ENCODE measurements around the gene CLASP1.

CLASP1 gene

GRCh38 chr2:121368836-121369235 is 280.4 kb downstream of the CLASP1 start:
- peaks cover 1 to 4% of the 10 kb centered on the region in 2 donors for H3K4me1 Mint-ChIP-seq (ENCODE audit: low read depth in 2 of 2)
- H3K27ac Mint-ChIP-seq: peak overlapping the region in 1 of 2 donors; percentile 61
- H3K27me3 Mint-ChIP-seq: no peaks in the 10 kb centered on the region
- DNase-seq (no peak), ATAC-seq (replicated peaks) (no peak)
- H3K4me3 Mint-ChIP-seq: no peak overlapping the region
- peaks cover 38% of the 10 kb centered on the region for H3K36me3 Mint-ChIP-seq (ENCODE audit: insufficient read depth)
- no peaks in the 10 kb centered on the region for H3K9me3 Mint-ChIP-seq

GRCh38 chr2:121368155-121368554 is 281.1 kb downstream of the CLASP1 start:
- H3K27ac Mint-ChIP-seq: peak overlapping the region in 1 of 2 donors; percentile 61
- no peaks in the 10 kb centered on the region for H3K9me3 Mint-ChIP-seq
- ATAC-seq (replicated peaks) (no peak), DNase-seq (no peak)
- no peak overlapping the region for H3K4me3 Mint-ChIP-seq
- H3K36me3 Mint-ChIP-seq (ENCODE audit: insufficient read depth): peaks cover 34% of the 10 kb centered on the region
- H3K27me3 Mint-ChIP-seq: no peaks in the 10 kb centered on the region
- peaks cover 1 to 4% of the 10 kb centered on the region in 2 donors for H3K4me1 Mint-ChIP-seq (ENCODE audit: low read depth in 2 of 2)

GRCh38 chr2:121367246-121367900 is 281.9 kb downstream of the CLASP1 start:
- peaks cover 42% of the 10 kb centered on the region for H3K36me3 Mint-ChIP-seq (ENCODE audit: insufficient read depth)
- H3K27ac Mint-ChIP-seq: no peak overlapping the region
- DNase-seq (no peak), ATAC-seq (replicated peaks) (no peak)
- no peak overlapping the region for H3K4me3 Mint-ChIP-seq
- peaks cover 0 to 4% of the 10 kb centered on the region in 2 donors for H3K4me1 Mint-ChIP-seq (ENCODE audit: low read depth in 2 of 2)
- H3K9me3 Mint-ChIP-seq: no peaks in the 10 kb centered on the region
- H3K27me3 Mint-ChIP-seq: no peaks in the 10 kb centered on the region

- ATAC-seq (replicated peaks) (no peak), DNase-seq (no peak)
- no peaks in the 10 kb centered on the region for H3K9me3 Mint-ChIP-seq
- no peaks in the 10 kb centered on the region for H3K27me3 Mint-ChIP-seq
- peak overlapping the region in 1 of 2 donors; percentile 27 for H3K27ac Mint-ChIP-seq
- H3K4me3 Mint-ChIP-seq: no peak overlapping the region
- peaks cover 1 to 4% of the 10 kb centered on the region in 2 donors for H3K4me1 Mint-ChIP-seq (ENCODE audit: low read depth in 2 of 2)
- H3K36me3 Mint-ChIP-seq (ENCODE audit: insufficient read depth): peaks cover 55% of the 10 kb centered on the region
These were observed 283.2 kb downstream of the CLASP1 start for GRCh38 chr2:121366040-121366439.

- Mint-ChIP-seq H3K27ac (no peak overlapping the region), H3K9me3 (no peaks in the 10 kb centered on the region), H3K27me3 (no peaks in the 10 kb centered on the region), H3K4me1 (ENCODE audit: low read depth in 2 of 2) (peaks cover 1 to 4% of the 10 kb centered on the region in 2 donors), H3K36me3 (ENCODE audit: insufficient read depth) (peaks cover 59% of the 10 kb centered on the region), H3K4me3 (no peak overlapping the region)
- ATAC-seq (replicated peaks) (no peak), DNase-seq (no peak)
These were observed 284.2 kb downstream of the CLASP1 start for GRCh38 chr2:121365061-121365460.

GRCh38 chr2:121363632-121364420 is 285.4 kb downstream of the CLASP1 start:
- ATAC-seq (replicated peaks): no peak
- peaks cover 1 to 4% of the 10 kb centered on the region in 2 donors for H3K4me1 Mint-ChIP-seq (ENCODE audit: low read depth in 2 of 2)
- H3K4me3 Mint-ChIP-seq: no peak overlapping the region
- H3K9me3 Mint-ChIP-seq: no peaks in the 10 kb centered on the region
- H3K27me3 Mint-ChIP-seq: no peaks in the 10 kb centered on the region
- H3K27ac Mint-ChIP-seq: peak overlapping the region in 1 of 2 donors; percentile 9
- DNase-seq: no peak
- peaks cover 65% of the 10 kb centered on the region for H3K36me3 Mint-ChIP-seq (ENCODE audit: insufficient read depth)

- ATAC-seq (replicated peaks) (no peak), DNase-seq (no peak)
- Mint-ChIP-seq H3K36me3 (ENCODE audit: insufficient read depth) (peaks cover 68% of the 10 kb centered on the region), H3K4me3 (no peak overlapping the region), H3K4me1 (ENCODE audit: low read depth in 2 of 2) (peaks cover 1 to 4% of the 10 kb centered on the region in 2 donors), H3K27ac (no peak overlapping the region), H3K9me3 (no peaks in the 10 kb centered on the region), H3K27me3 (no peaks in the 10 kb centered on the region)
These were observed 286.5 kb downstream of the CLASP1 start for GRCh38 chr2:121362774-121363173.

GRCh38 chr2:121362226-121362625 is 287.0 kb downstream of the CLASP1 start:
- Mint-ChIP-seq H3K27ac (peak overlapping the region; percentile 0 to 5), H3K4me3 (no peak overlapping the region), H3K36me3 (ENCODE audit: insufficient read depth) (peaks cover 66% of the 10 kb centered on the region), H3K27me3 (no peaks in the 10 kb centered on the region), H3K4me1 (ENCODE audit: low read depth in 2 of 2) (peaks cover 1 to 4% of the 10 kb centered on the region in 2 donors), H3K9me3 (no peaks in the 10 kb centered on the region)
- ATAC-seq (replicated peaks) (no peak), DNase-seq (no peak)

- no peak for ATAC-seq (replicated peaks)
- Mint-ChIP-seq H3K4me3 (no peak overlapping the region), H3K4me1 (ENCODE audit: low read depth in 2 of 2) (peaks cover 1 to 4% of the 10 kb centered on the region in 2 donors), H3K9me3 (no peaks in the 10 kb centered on the region), H3K27me3 (no peaks in the 10 kb centered on the region), H3K36me3 (ENCODE audit: insufficient read depth) (peaks cover 61% of the 10 kb centered on the region), H3K27ac (no peak overlapping the region)
- no peak for DNase-seq
These were observed 288.5 kb downstream of the CLASP1 start for GRCh38 chr2:121360566-121361300.

GRCh38 chr2:121359716-121360565 is 289.3 kb downstream of the CLASP1 start:
- Mint-ChIP-seq H3K4me3 (no peak overlapping the region), H3K27me3 (no peaks in the 10 kb centered on the region), H3K36me3 (ENCODE audit: insufficient read depth) (peaks cover 61% of the 10 kb centered on the region), H3K9me3 (no peaks in the 10 kb centered on the region), H3K4me1 (ENCODE audit: low read depth in 2 of 2) (peaks cover 0 to 1% of the 10 kb centered on the region in 2 donors), H3K27ac (no peak overlapping the region)
- no peak for ATAC-seq (replicated peaks)
- DNase-seq: no peak

- Mint-ChIP-seq H3K36me3 (ENCODE audit: insufficient read depth) (peaks cover 60% of the 10 kb centered on the region), H3K9me3 (no peaks in the 10 kb centered on the region), H3K4me1 (ENCODE audit: low read depth in 2 of 2) (peaks cover 0 to 1% of the 10 kb centered on the region in 2 donors), H3K27me3 (no peaks in the 10 kb centered on the region), H3K4me3 (no peak overlapping the region), H3K27ac (no peak overlapping the region)
- ATAC-seq (replicated peaks) (no peak), DNase-seq (no peak)
These were observed 290.1 kb downstream of the CLASP1 start for GRCh38 chr2:121359170-121359569.

- no peak overlapping the region for H3K4me3 Mint-ChIP-seq
- H3K4me1 Mint-ChIP-seq (ENCODE audit: low read depth in 2 of 2): peaks cover 0 to 1% of the 10 kb centered on the region in 2 donors
- no peak for ATAC-seq (replicated peaks)
- no peak for DNase-seq
- H3K36me3 Mint-ChIP-seq (ENCODE audit: insufficient read depth): peaks cover 64% of the 10 kb centered on the region
- no peak overlapping the region for H3K27ac Mint-ChIP-seq
- no peaks in the 10 kb centered on the region for H3K27me3 Mint-ChIP-seq
- no peaks in the 10 kb centered on the region for H3K9me3 Mint-ChIP-seq
These were observed 291.0 kb downstream of the CLASP1 start for GRCh38 chr2:121358291-121358690.

All from effector memory CD8-positive, alpha-beta T cell (primary cell).